DND-41 (cell line): ENCODE results near the gene LUZP2.

Source experiments
- EZH2 ChIP-seq: IDR thresholded peaks from 3 replicates; pipeline ENCODE4 v1.6.1; 2012; ENCODE audit warnings: borderline replicate concordance, low read depth, mild to moderate bottlenecking, moderate library complexity, low read length, inconsistent platforms; ENCODE audit not compliant: severe bottlenecking
- TF ChIP-seq, protein P1 (sequence below): IDR thresholded peaks from 2 replicates; pipeline ENCODE4 v1.5.1; 2012; ENCODE audit warnings: borderline replicate concordance, low read length, moderate library complexity, mild to moderate bottlenecking; ENCODE audit not compliant: poor library complexity, severe bottlenecking; ENCODE audit errors: extremely low read depth

DNA sequence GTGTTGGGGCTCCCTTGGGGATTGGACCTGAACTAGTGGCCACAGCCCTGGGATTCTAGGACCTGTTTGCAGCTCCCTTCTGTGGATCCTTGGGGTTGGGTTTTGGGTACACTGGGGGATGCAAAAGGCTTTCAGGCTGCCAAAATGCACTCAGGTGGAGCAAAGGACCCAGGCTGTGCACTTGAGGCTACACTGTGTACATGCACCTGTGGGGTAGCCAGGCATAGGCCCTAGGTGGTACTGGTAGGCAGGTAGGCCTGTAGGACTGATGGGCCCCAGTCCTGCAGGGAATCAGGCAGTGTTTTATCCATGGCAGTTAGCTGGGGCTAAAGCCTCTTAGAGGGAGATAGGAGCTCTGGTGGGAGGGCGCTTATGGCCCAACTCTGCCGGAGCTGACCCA is 542.3 kb downstream of the LUZP2 start:
- TF ChIP-seq EZH2, result no peak
- TF ChIP-seq, protein P1, sequence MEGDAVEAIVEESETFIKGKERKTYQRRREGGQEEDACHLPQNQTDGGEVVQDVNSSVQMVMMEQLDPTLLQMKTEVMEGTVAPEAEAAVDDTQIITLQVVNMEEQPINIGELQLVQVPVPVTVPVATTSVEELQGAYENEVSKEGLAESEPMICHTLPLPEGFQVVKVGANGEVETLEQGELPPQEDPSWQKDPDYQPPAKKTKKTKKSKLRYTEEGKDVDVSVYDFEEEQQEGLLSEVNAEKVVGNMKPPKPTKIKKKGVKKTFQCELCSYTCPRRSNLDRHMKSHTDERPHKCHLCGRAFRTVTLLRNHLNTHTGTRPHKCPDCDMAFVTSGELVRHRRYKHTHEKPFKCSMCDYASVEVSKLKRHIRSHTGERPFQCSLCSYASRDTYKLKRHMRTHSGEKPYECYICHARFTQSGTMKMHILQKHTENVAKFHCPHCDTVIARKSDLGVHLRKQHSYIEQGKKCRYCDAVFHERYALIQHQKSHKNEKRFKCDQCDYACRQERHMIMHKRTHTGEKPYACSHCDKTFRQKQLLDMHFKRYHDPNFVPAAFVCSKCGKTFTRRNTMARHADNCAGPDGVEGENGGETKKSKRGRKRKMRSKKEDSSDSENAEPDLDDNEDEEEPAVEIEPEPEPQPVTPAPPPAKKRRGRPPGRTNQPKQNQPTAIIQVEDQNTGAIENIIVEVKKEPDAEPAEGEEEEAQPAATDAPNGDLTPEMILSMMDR, result no peak
